IPS-18a (cell line): ENCODE results near the gene RGS13.

ENCODE experiments used
- H3K27ac ChIP-seq: one replicate; pipeline ENCODE4 v1.5.1; 2013; ENCODE audit warnings: low read length
- H3K27me3 ChIP-seq: one replicate; pipeline ENCODE4 v1.6.1; 2013; ENCODE audit warnings: mild to moderate bottlenecking, low read length; ENCODE audit not compliant: control insufficient read depth, insufficient read depth
- H3K36me3 ChIP-seq: one replicate; pipeline ENCODE4 v1.6.1; 2013; ENCODE audit warnings: low read depth, low read length; ENCODE audit not compliant: control insufficient read depth
- H3K4me1 ChIP-seq: one replicate; pipeline ENCODE4 v1.6.1; 2013; ENCODE audit warnings: low read depth, low read length; ENCODE audit not compliant: control insufficient read depth
- H3K4me3 ChIP-seq: one replicate; pipeline ENCODE4 v1.5.1; 2013; ENCODE audit warnings: low read length
- H3K9ac ChIP-seq: one replicate; pipeline ENCODE4 v1.6.1; 2013; ENCODE audit warnings: mild to moderate bottlenecking, low read length, moderate library complexity
- H3K9me3 ChIP-seq: one replicate; pipeline ENCODE4 v1.6.1; 2013; ENCODE audit warnings: low read depth, low read length; ENCODE audit not compliant: control insufficient read depth

The RGS13 gene

GRCh38 chr1:192691041-192691440, 55.1 kb downstream of the RGS13 start:
- Histone ChIP-seq H3K9ac (no peak overlapping the region), H3K27me3 (no peaks in the 10 kb centered on the region), H3K27ac (no peak overlapping the region), H3K4me3 (no peak overlapping the region), H3K36me3 (no peaks in the 10 kb centered on the region), H3K4me1 (peaks cover 10% of the 10 kb centered on the region), H3K9me3 (peaks cover 8% of the 10 kb centered on the region)

- H3K27ac ChIP-seq = no peak overlapping the region
- peaks cover 3% of the 10 kb centered on the region for H3K4me1 ChIP-seq
- H3K4me3 ChIP-seq = no peak overlapping the region
These were observed 60.1 kb downstream of the RGS13 start for GRCh38 chr1:192696082-192696481.

GRCh38 chr1:192697771-192698170, 61.8 kb downstream of the RGS13 start:
- Histone ChIP-seq H3K4me3 (no peak overlapping the region), H3K9ac (no peak overlapping the region), H3K27ac (no peak overlapping the region), H3K4me1 (no peaks in the 10 kb centered on the region), H3K27me3 (no peaks in the 10 kb centered on the region), H3K36me3 (no peaks in the 10 kb centered on the region), H3K9me3 (no peaks in the 10 kb centered on the region)

More at GRCh38 chr1:192696082-192696481, 60.1 kb downstream of the RGS13 start:
- Histone ChIP-seq H3K27me3 (no peaks in the 10 kb centered on the region), H3K9ac (no peak overlapping the region), H3K36me3 (no peaks in the 10 kb centered on the region), H3K9me3 (peaks cover 4% of the 10 kb centered on the region)

GRCh38 chr1:192698731-192699130, 62.8 kb downstream of the RGS13 start:
- H3K27me3 ChIP-seq = no peaks in the 10 kb centered on the region
- H3K4me3 ChIP-seq = no peak overlapping the region
- H3K9me3 ChIP-seq = no peaks in the 10 kb centered on the region
- no peak overlapping the region for H3K9ac ChIP-seq
- no peaks in the 10 kb centered on the region for H3K36me3 ChIP-seq
- no peak overlapping the region for H3K27ac ChIP-seq
- H3K4me1 ChIP-seq = no peaks in the 10 kb centered on the region

GRCh38 chr1:192700834-192701271, 64.9 kb downstream of the RGS13 start:
- H3K9me3 ChIP-seq = no peaks in the 10 kb centered on the region
- no peaks in the 10 kb centered on the region for H3K27me3 ChIP-seq
- H3K4me3 ChIP-seq = no peak overlapping the region
- H3K9ac ChIP-seq = no peak overlapping the region
- H3K4me1 ChIP-seq = no peaks in the 10 kb centered on the region
- no peaks in the 10 kb centered on the region for H3K36me3 ChIP-seq
- no peak overlapping the region for H3K27ac ChIP-seq

GRCh38 chr1:192702212-192702902, 66.4 kb downstream of the RGS13 start:
- Histone ChIP-seq H3K27me3 (no peaks in the 10 kb centered on the region), H3K36me3 (no peaks in the 10 kb centered on the region), H3K9me3 (no peaks in the 10 kb centered on the region), H3K4me1 (no peaks in the 10 kb centered on the region), H3K9ac (no peak overlapping the region), H3K4me3 (no peak overlapping the region), H3K27ac (no peak overlapping the region)

GRCh38 chr1:192703283-192704206, 67.6 kb downstream of the RGS13 start:
- H3K9ac ChIP-seq = no peak overlapping the region
- no peak overlapping the region for H3K4me3 ChIP-seq
- no peak overlapping the region for H3K27ac ChIP-seq
- H3K36me3 ChIP-seq = no peaks in the 10 kb centered on the region
- no peaks in the 10 kb centered on the region for H3K9me3 ChIP-seq
- no peaks in the 10 kb centered on the region for H3K4me1 ChIP-seq
- H3K27me3 ChIP-seq = no peaks in the 10 kb centered on the region

GRCh38 chr1:192705510-192705909, 69.6 kb downstream of the RGS13 start:
- Histone ChIP-seq H3K9me3 (no peaks in the 10 kb centered on the region), H3K4me1 (no peaks in the 10 kb centered on the region), H3K36me3 (no peaks in the 10 kb centered on the region), H3K9ac (no peak overlapping the region), H3K27ac (no peak overlapping the region), H3K27me3 (no peaks in the 10 kb centered on the region), H3K4me3 (no peak overlapping the region)

GRCh38 chr1:192706936-192707335, 71.0 kb downstream of the RGS13 start:
- Histone ChIP-seq H3K4me1 (no peaks in the 10 kb centered on the region), H3K4me3 (no peak overlapping the region), H3K27me3 (no peaks in the 10 kb centered on the region), H3K36me3 (no peaks in the 10 kb centered on the region), H3K27ac (no peak overlapping the region), H3K9me3 (no peaks in the 10 kb centered on the region), H3K9ac (no peak overlapping the region)

GRCh38 chr1:192707978-192708547, 72.1 kb downstream of the RGS13 start:
- Histone ChIP-seq H3K27ac (no peak overlapping the region), H3K9ac (no peak overlapping the region), H3K36me3 (no peaks in the 10 kb centered on the region), H3K9me3 (no peaks in the 10 kb centered on the region), H3K27me3 (no peaks in the 10 kb centered on the region), H3K4me1 (no peaks in the 10 kb centered on the region), H3K4me3 (no peak overlapping the region)

- H3K4me1 ChIP-seq = no peaks in the 10 kb centered on the region
- no peak overlapping the region for H3K4me3 ChIP-seq
- H3K36me3 ChIP-seq = no peaks in the 10 kb centered on the region
- no peak overlapping the region for H3K27ac ChIP-seq
- no peaks in the 10 kb centered on the region for H3K27me3 ChIP-seq
- no peaks in the 10 kb centered on the region for H3K9me3 ChIP-seq
- no peak overlapping the region for H3K9ac ChIP-seq
These were observed 73.6 kb downstream of the RGS13 start for GRCh38 chr1:192709544-192709943.
